GM12878 (cell line): ENCODE results near the gene OR2G2. TPM values are rescaled to one million over a fixed set of nuclear protein-coding genes. Genes with fewer than 3 reads are reported as not detected.

ENCODE experiments used
- NFXL1 ChIP-seq: fragments of 450-650 bp; IDR thresholded peaks from 2 replicates; pipeline ENCODE4 v1.6.1; 2017; ENCODE audit warnings: antibody characterized with exemption, mild to moderate bottlenecking, borderline replicate concordance
- SREBF2 ChIP-seq: IDR thresholded peaks from 2 replicates; pipeline ENCODE4 v1.6.1; 2012; ENCODE audit warnings: mild to moderate bottlenecking, low read length
- polyA plus RNA-seq, 11 experiments: library from polyadenylated mRNA; depleted of rRNA in 4 of 11; unstranded in 6 of 11; stranded (reverse) in 5 of 11; fragments of >200 nt; fragmentation: Nextera tagmentation in 4 of 11; fragmentation: Illumina TruSeq in 1 of 11; extraction: Ambion mirVana in 4 of 11; extraction: Trizol in 1 of 11; gene quantifications; 1 replicate in 1 of 11; 2 replicates in 10 of 11; pipeline versions ENCODE4 v1.2.1 to v1.2.3, GENCODE V29; 2011 to 2016; ENCODE audit warnings: inconsistent platforms in 2 of 11, missing spikeins in 2 of 11, low read depth in 1 of 11
- small RNA-seq: library from RNA; depleted of rRNA; stranded (forward); fragments of <200 nt; gene quantifications from one replicate; pipeline ENCODE3, GENCODE V24; 2014
- total RNA-seq, 4 experiments: library from RNA; depleted of rRNA in 3 of 4; stranded (reverse); fragments of >200 nt in 3 of 4; fragmentation: Illumina TruSeq in 1 of 4; extraction: Trizol in 1 of 4; gene quantifications; 2 replicates each; pipeline versions ENCODE4 v1.2.1 to v1.2.3, GENCODE V29; 2013 to 2021
- TF ChIP-seq, protein P1 (sequence below): fragments of 450-650 bp; IDR thresholded peaks from 2 replicates; pipeline ENCODE4 v1.6.1; 2017; ENCODE audit warnings: low read depth, mild to moderate bottlenecking, moderate library complexity

The OR2G2 gene
- total and polyA plus RNA-seq, 10 of the 15 experiments (the other 5 are each of a cell fraction or from before 2014, with no cell fraction given) = not detected

DNA sequence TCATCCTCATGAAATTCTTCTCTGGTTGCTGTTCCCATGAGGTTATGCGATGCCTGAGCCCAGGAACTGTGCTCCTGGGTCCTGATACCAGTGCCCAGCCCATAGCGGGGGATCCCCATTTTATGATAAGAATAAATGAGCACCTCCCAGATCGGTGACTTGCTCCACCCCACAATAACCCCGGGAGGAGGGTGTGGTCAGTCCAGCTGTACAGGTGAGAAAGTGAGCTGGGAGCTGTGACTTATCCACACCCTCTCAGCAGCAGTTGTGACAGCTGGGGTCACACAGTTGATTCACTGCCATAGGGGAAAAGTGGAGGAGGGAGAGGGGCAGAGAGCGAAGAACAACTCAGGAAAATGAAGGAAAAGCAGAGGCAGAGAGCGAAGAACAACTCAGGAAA is 50.6 kb downstream of the OR2G2 start (continued):
- TF ChIP-seq SREBF2 = no peak
- TF ChIP-seq NFXL1 = no peak
- TF ChIP-seq, protein P1, sequence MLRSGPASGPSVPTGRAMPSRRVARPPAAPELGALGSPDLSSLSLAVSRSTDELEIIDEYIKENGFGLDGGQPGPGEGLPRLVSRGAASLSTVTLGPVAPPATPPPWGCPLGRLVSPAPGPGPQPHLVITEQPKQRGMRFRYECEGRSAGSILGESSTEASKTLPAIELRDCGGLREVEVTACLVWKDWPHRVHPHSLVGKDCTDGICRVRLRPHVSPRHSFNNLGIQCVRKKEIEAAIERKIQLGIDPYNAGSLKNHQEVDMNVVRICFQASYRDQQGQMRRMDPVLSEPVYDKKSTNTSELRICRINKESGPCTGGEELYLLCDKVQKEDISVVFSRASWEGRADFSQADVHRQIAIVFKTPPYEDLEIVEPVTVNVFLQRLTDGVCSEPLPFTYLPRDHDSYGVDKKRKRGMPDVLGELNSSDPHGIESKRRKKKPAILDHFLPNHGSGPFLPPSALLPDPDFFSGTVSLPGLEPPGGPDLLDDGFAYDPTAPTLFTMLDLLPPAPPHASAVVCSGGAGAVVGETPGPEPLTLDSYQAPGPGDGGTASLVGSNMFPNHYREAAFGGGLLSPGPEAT = no peak

Small RNA genes within 50 kb of the gene (small RNA-seq; reads per million reads assigned to genes)
- not detected for gene RF00026

Other genes with a start within 250 kb of the OR2G2 start
Only the 7 nearest of the 11 such genes appear.
- not detected in 2 replicates for gene OR2B11, start 130.3 kb upstream of the OR2G2 start, total RNA-seq (2014; rRNA removed)
- gene OR2B11, start 130.3 kb upstream of the OR2G2 start, total RNA-seq (2014; rRNA removed; fragmentation: Illumina TruSeq; extraction: Trizol) = not detected in 2 replicates
- not detected in 2 replicates for gene OR2B11, start 130.3 kb upstream of the OR2G2 start, total RNA-seq (2021)
- gene OR2B11, start 130.3 kb upstream of the OR2G2 start, polyA plus RNA-seq (2011; rRNA removed) = not detected in 2 replicates
- not detected in 2 replicates for gene OR2B11, start 130.3 kb upstream of the OR2G2 start, polyA plus RNA-seq (2014; fragmentation: Illumina TruSeq; extraction: Trizol)
- under 1 TPM; 0.02 to 0.08 TPM for gene OR2B11, start 130.3 kb upstream of the OR2G2 start, polyA plus RNA-seq (2014; fragmentation: Nextera tagmentation; extraction: Ambion mirVana)
- gene OR2B11, start 130.3 kb upstream of the OR2G2 start, polyA plus RNA-seq (2014; rRNA removed) = 0.01 TPM in 1 of 2 replicates, not detected in the other
- gene OR2B11, start 130.3 kb upstream of the OR2G2 start, polyA plus RNA-seq (2016; fragmentation: Nextera tagmentation; extraction: Ambion mirVana) = not detected
- not detected in 2 replicates for gene OR2C3, start 51.9 kb upstream of the OR2G2 start, total RNA-seq (2014; rRNA removed)
- gene OR2C3, start 51.9 kb upstream of the OR2G2 start, total RNA-seq (2014; rRNA removed; fragmentation: Illumina TruSeq; extraction: Trizol) = not detected in 2 replicates
- gene OR2C3, start 51.9 kb upstream of the OR2G2 start, total RNA-seq (2021) = not detected in 2 replicates
- gene OR2C3, start 51.9 kb upstream of the OR2G2 start, polyA plus RNA-seq (2011; rRNA removed) = not detected in 2 replicates
- gene OR2C3, start 51.9 kb upstream of the OR2G2 start, polyA plus RNA-seq (2014; fragmentation: Illumina TruSeq; extraction: Trizol) = not detected in 2 replicates
- gene OR2C3, start 51.9 kb upstream of the OR2G2 start, polyA plus RNA-seq (2014; fragmentation: Nextera tagmentation; extraction: Ambion mirVana) = not detected
- not detected in 2 replicates for gene OR2C3, start 51.9 kb upstream of the OR2G2 start, polyA plus RNA-seq (2014; rRNA removed)
- not detected for gene OR2C3, start 51.9 kb upstream of the OR2G2 start, polyA plus RNA-seq (2016; fragmentation: Nextera tagmentation; extraction: Ambion mirVana)
- not detected in 2 replicates for gene GCSAML, start 39.2 kb upstream of the OR2G2 start, total RNA-seq (2014; rRNA removed)
- gene GCSAML, start 39.2 kb upstream of the OR2G2 start, total RNA-seq (2014; rRNA removed; fragmentation: Illumina TruSeq; extraction: Trizol) = not detected in 2 replicates
- gene GCSAML, start 39.2 kb upstream of the OR2G2 start, total RNA-seq (2021) = not detected in 2 replicates
- 0.03 and 0.10 TPM in 2 replicates for gene GCSAML, start 39.2 kb upstream of the OR2G2 start, polyA plus RNA-seq (2011; rRNA removed)
- not detected in 2 replicates for gene GCSAML, start 39.2 kb upstream of the OR2G2 start, polyA plus RNA-seq (2014; fragmentation: Illumina TruSeq; extraction: Trizol)
- not detected for gene GCSAML, start 39.2 kb upstream of the OR2G2 start, polyA plus RNA-seq (2014; fragmentation: Nextera tagmentation; extraction: Ambion mirVana)
- not detected in 2 replicates for gene GCSAML, start 39.2 kb upstream of the OR2G2 start, polyA plus RNA-seq (2014; rRNA removed)
- not detected for gene GCSAML, start 39.2 kb upstream of the OR2G2 start, polyA plus RNA-seq (2016; fragmentation: Nextera tagmentation; extraction: Ambion mirVana)
- gene OR2G3, start 17.2 kb downstream of the OR2G2 start, total RNA-seq (2014; rRNA removed) = not detected in 2 replicates
- gene OR2G3, start 17.2 kb downstream of the OR2G2 start, total RNA-seq (2014; rRNA removed; fragmentation: Illumina TruSeq; extraction: Trizol) = not detected in 2 replicates
- not detected in 2 replicates for gene OR2G3, start 17.2 kb downstream of the OR2G2 start, total RNA-seq (2021)
- not detected in 2 replicates for gene OR2G3, start 17.2 kb downstream of the OR2G2 start, polyA plus RNA-seq (2011; rRNA removed)
- gene OR2G3, start 17.2 kb downstream of the OR2G2 start, polyA plus RNA-seq (2014; fragmentation: Illumina TruSeq; extraction: Trizol) = not detected in 2 replicates
- not detected for gene OR2G3, start 17.2 kb downstream of the OR2G2 start, polyA plus RNA-seq (2014; fragmentation: Nextera tagmentation; extraction: Ambion mirVana)
- gene OR2G3, start 17.2 kb downstream of the OR2G2 start, polyA plus RNA-seq (2014; rRNA removed) = not detected in 2 replicates
- gene OR2G3, start 17.2 kb downstream of the OR2G2 start, polyA plus RNA-seq (2016; fragmentation: Nextera tagmentation; extraction: Ambion mirVana) = not detected
- not detected in 2 replicates for gene OR13G1, start 91.4 kb downstream of the OR2G2 start, total RNA-seq (2014; rRNA removed)
- gene OR13G1, start 91.4 kb downstream of the OR2G2 start, total RNA-seq (2014; rRNA removed; fragmentation: Illumina TruSeq; extraction: Trizol) = not detected in 2 replicates
- not detected in 2 replicates for gene OR13G1, start 91.4 kb downstream of the OR2G2 start, total RNA-seq (2021)
- not detected in 2 replicates for gene OR13G1, start 91.4 kb downstream of the OR2G2 start, polyA plus RNA-seq (2011; rRNA removed)
- gene OR13G1, start 91.4 kb downstream of the OR2G2 start, polyA plus RNA-seq (2014; fragmentation: Illumina TruSeq; extraction: Trizol) = not detected in 2 replicates
- gene OR13G1, start 91.4 kb downstream of the OR2G2 start, polyA plus RNA-seq (2014; fragmentation: Nextera tagmentation; extraction: Ambion mirVana) = not detected
- gene OR13G1, start 91.4 kb downstream of the OR2G2 start, polyA plus RNA-seq (2014; rRNA removed) = not detected in 2 replicates
- gene OR13G1, start 91.4 kb downstream of the OR2G2 start, polyA plus RNA-seq (2016; fragmentation: Nextera tagmentation; extraction: Ambion mirVana) = not detected
- gene OR6F1, start 128.3 kb downstream of the OR2G2 start, total RNA-seq (2014; rRNA removed) = not detected in 2 replicates
- gene OR6F1, start 128.3 kb downstream of the OR2G2 start, total RNA-seq (2014; rRNA removed; fragmentation: Illumina TruSeq; extraction: Trizol) = not detected in 2 replicates
- gene OR6F1, start 128.3 kb downstream of the OR2G2 start, total RNA-seq (2021) = not detected in 2 replicates
- gene OR6F1, start 128.3 kb downstream of the OR2G2 start, polyA plus RNA-seq (2011; rRNA removed) = not detected in 2 replicates
- gene OR6F1, start 128.3 kb downstream of the OR2G2 start, polyA plus RNA-seq (2014; fragmentation: Illumina TruSeq; extraction: Trizol) = not detected in 2 replicates
- gene OR6F1, start 128.3 kb downstream of the OR2G2 start, polyA plus RNA-seq (2014; fragmentation: Nextera tagmentation; extraction: Ambion mirVana) = not detected
- not detected in 2 replicates for gene OR6F1, start 128.3 kb downstream of the OR2G2 start, polyA plus RNA-seq (2014; rRNA removed)
- gene OR6F1, start 128.3 kb downstream of the OR2G2 start, polyA plus RNA-seq (2016; fragmentation: Nextera tagmentation; extraction: Ambion mirVana) = not detected
- gene OR14K1, start 150.3 kb downstream of the OR2G2 start, total RNA-seq (2014; rRNA removed) = not detected in 2 replicates
- gene OR14K1, start 150.3 kb downstream of the OR2G2 start, total RNA-seq (2014; rRNA removed; fragmentation: Illumina TruSeq; extraction: Trizol) = not detected in 2 replicates
- gene OR14K1, start 150.3 kb downstream of the OR2G2 start, total RNA-seq (2021) = not detected in 2 replicates
- gene OR14K1, start 150.3 kb downstream of the OR2G2 start, polyA plus RNA-seq (2011; rRNA removed) = not detected in 2 replicates
- gene OR14K1, start 150.3 kb downstream of the OR2G2 start, polyA plus RNA-seq (2014; fragmentation: Illumina TruSeq; extraction: Trizol) = not detected in 2 replicates
- not detected for gene OR14K1, start 150.3 kb downstream of the OR2G2 start, polyA plus RNA-seq (2014; fragmentation: Nextera tagmentation; extraction: Ambion mirVana)
- gene OR14K1, start 150.3 kb downstream of the OR2G2 start, polyA plus RNA-seq (2014; rRNA removed) = not detected in 2 replicates
- not detected for gene OR14K1, start 150.3 kb downstream of the OR2G2 start, polyA plus RNA-seq (2016; fragmentation: Nextera tagmentation; extraction: Ambion mirVana)